Suprapubic skin (tissue), 3 donors: ENCODE results near the gene LARGE1.

ENCODE experiments used
- CTCF ChIP-seq, 2 donors: fragments of 200-600 bp in 1 of 2; fragments of 450-650 bp in 1 of 2; sonication (generic) in 1 of 2; IDR thresholded peaks; one replicate each; pipeline ENCODE4 v1.5.1; 2016 to 2019; ENCODE audit warnings: antibody characterized with exemption in 2 of 2, mild to moderate bottlenecking in 1 of 2, moderate library complexity in 1 of 2
- POLR2A ChIP-seq, 2 donors: fragments of 450-650 bp; IDR thresholded peaks; one replicate each; pipeline ENCODE4 v1.6.1; 2017; ENCODE audit warnings: antibody characterized with exemption in 2 of 2, mild to moderate bottlenecking in 2 of 2, moderate library complexity in 2 of 2

GRCh38 chr22:33747576-33748180 lies 172.6 kb downstream of the LARGE1 start:
- TF ChIP-seq CTCF (IDR thresholded peaks at IDR 0.05) (no peak), POLR2A (IDR thresholded peaks at IDR 0.05) (no peak)
